GM13977 (cell line): ENCODE measurements around the gene ALX4.

Experiments
- DNase-seq: peaks from one replicate; pipeline ENCODE4 v3.0.0; 2012; ENCODE audit warnings: low spot score
- CTCF ChIP-seq: IDR thresholded peaks from 2 replicates; pipeline ENCODE4 v1.5.1; 2012; ENCODE audit warnings: mild to moderate bottlenecking, control low read depth; ENCODE audit not compliant: insufficient read depth; ENCODE audit errors: extremely low read depth, missing control alignments
- in situ Hi-C: fragments of 300-500 bp; cut with MboI; formaldehyde crosslinking; loops from one replicate; pipeline ENCODE4 v1.12.0; 2022; ENCODE audit warnings: low sequenced_read_pairs, low pct_unique_long_range_greater_than_20kb, mixed read lengths, inconsistent platforms; ENCODE audit not compliant: unreplicated experiment

The ALX4 gene

GRCh38 chr11:44267006-44267749, 42.8 kb downstream of the ALX4 start:
- DNase-seq, result no peak
- in situ Hi-C loops, result no loop called here
- no peak for TF ChIP-seq CTCF

- no peak for DNase-seq
- in situ Hi-C loops, result no loop called here
These were observed 43.7 kb downstream of the ALX4 start for GRCh38 chr11:44266056-44266780.

GRCh38 chr11:44264761-44265160, 45.2 kb downstream of the ALX4 start:
- TF ChIP-seq CTCF, result no peak
- in situ Hi-C loops, result no loop called here
- no peak for DNase-seq

More at GRCh38 chr11:44266056-44266780, 43.7 kb downstream of the ALX4 start:
- TF ChIP-seq CTCF, result no peak

GRCh38 chr11:44264438-44264749, 45.5 kb downstream of the ALX4 start:
- in situ Hi-C loops, result no loop called here
- DNase-seq, result no peak
- no peak for TF ChIP-seq CTCF

- TF ChIP-seq CTCF, result no peak
- no peak for DNase-seq
- in situ Hi-C loops, result no loop called here
These were observed 46.1 kb downstream of the ALX4 start for GRCh38 chr11:44263738-44264437.

- in situ Hi-C loops, result no loop called here
- TF ChIP-seq CTCF, result no peak
- no peak for DNase-seq
These were observed 47.9 kb downstream of the ALX4 start for GRCh38 chr11:44261800-44262591.
